ENCODE data around the gene C9orf152.
"Not testable (repeated sequence)": the region's sequence is repeated elsewhere in the genome, so short reads cannot be mapped to it uniquely, and the experiment has no call there.

Gene C9orf152

GRCh38 chr9:110214586-110215355 is 6.8 kb upstream of the C9orf152 start:
- DNase-seq (ENCODE audit: low read depth), result no peak

GRCh38 chr9:110214090-110214489 is 6.1 kb upstream of the C9orf152 start:
- DNase-seq (ENCODE audit: low read depth), result no peak

DNA sequence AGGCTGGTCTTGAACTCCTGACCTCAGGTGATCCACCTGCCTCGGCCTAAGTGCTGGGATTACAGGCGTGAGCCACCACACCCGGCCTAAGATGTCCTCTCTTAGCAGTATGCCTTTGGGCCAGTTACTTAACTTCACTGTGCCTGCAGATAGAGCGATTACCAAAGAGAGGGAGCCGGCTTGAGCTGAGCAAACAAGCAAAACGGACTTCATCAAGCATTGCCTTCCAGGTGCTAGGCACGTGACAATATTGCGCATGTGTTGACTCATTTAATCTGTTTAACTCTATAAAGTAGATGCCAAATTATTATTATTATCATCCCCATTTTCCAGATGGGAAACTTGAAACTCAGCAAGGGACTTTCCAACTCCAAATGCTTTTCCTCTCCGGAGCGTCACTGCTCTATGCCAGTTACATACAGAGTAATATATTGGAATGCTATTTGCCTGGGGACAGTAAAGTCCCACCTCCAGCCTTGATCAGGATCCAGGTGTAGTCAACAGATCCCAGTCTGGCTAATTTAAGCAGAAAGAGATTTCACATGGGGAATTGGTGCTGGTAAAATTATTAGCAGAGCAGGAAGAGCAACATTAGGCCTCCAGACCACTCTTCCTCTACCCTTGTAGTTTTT is 5.6 kb upstream of the C9orf152 start:
- no peak for DNase-seq (ENCODE audit: low read depth)

GRCh38 chr9:110207071-110207641 is 803 bp downstream of the C9orf152 start:
- DNase-seq (ENCODE audit: low read depth), result no peak

GRCh38 chr9:110206389-110206788 is 1.6 kb downstream of the C9orf152 start:
- DNase-seq (ENCODE audit: low read depth), result no peak

- not testable (repeated sequence) for DNase-seq (ENCODE audit: low read depth)
These were observed 2.3 kb downstream of the C9orf152 start for GRCh38 chr9:110205612-110206011.

GRCh38 chr9:110202232-110202631 is 5.7 kb downstream of the C9orf152 start:
- no peak for DNase-seq (ENCODE audit: low read depth)

DNA sequence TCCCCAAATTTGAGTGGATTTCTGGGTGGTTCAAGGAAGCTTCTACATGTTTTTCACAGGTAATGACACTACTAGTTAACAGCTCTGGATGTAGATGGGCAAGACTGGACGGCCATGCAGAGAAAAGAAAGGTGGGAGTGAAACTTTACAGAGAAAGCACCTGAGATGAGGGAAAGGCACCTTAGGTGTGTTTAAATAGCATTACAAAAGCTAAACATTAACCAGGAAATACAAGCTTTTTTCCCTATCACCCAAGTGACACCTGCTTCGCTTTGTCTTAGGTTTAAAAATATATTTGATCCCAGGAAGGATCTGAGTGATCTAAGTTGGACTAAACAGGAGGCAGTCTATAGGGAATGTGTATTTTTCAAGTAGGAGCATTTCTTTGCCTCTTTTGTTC is 8.3 kb downstream of the C9orf152 start:
- DNase-seq (ENCODE audit: low read depth), result no peak

- no peak for DNase-seq (ENCODE audit: low read depth)
These were observed 9.6 kb downstream of the C9orf152 start for GRCh38 chr9:110198357-110198756.

DNA sequence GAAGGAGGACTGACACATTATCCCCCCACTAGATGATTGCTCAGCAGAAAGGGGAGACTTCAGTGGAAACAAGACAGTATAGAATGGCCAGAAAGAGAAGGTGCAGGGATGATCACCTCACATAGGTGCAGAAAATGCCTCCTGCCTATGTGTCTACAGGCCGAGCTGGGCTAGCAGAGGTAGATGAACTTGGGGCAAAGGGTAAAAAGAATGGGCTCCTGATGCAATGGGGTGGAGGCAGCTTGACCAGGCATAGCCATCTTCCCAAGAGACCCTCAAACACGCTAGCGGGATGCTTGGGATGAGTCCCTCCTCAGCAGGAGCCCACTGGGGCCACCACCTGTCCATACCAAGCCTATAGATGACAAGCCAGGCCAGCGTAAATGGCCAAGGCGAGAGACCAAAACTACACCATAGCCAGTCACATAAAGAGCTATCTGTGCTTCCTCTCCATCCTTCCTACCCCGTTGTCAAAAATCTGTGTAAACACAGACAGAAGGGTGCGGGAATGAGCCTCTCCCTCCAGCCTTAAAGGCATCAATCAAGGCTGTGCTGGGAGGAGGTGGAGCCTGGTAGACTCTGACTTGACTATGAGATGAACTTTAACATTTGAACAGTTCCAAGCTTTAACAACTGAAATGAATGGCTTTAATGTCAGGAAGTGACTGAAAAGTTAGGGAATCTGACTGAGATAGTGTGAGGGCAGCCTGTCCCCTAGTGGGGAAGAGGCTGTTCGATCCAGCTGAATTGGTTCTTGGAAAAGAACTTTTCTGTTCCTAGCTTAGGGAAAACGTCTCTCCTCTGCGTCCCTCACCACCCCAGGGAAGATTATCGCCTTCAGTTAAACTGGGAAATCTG is 10.4 kb downstream of the C9orf152 start:
- no peak for DNase-seq (ENCODE audit: low read depth)

DNA sequence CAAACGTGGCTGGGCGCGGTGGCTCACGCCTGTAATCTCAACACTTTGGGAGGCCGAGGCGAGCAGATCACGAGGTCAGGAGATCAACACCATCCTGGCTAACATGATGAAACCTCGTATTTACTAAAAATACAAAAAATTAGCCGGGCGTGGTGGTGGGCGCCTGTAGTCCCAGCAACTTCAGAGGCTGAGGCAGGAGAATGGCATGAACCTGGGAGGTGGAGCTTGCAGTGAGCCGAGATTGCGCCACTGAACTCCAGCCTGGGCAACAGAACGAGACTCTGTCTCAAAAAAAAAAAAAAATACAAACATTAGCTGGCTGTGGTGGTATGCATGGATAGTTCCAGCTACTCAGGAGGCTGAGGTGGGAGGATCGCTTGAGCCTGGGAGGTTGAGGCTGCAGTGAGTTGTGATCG is 11.9 kb downstream of the C9orf152 start:
- DNase-seq (ENCODE audit: low read depth), result not testable (repeated sequence)

DNA sequence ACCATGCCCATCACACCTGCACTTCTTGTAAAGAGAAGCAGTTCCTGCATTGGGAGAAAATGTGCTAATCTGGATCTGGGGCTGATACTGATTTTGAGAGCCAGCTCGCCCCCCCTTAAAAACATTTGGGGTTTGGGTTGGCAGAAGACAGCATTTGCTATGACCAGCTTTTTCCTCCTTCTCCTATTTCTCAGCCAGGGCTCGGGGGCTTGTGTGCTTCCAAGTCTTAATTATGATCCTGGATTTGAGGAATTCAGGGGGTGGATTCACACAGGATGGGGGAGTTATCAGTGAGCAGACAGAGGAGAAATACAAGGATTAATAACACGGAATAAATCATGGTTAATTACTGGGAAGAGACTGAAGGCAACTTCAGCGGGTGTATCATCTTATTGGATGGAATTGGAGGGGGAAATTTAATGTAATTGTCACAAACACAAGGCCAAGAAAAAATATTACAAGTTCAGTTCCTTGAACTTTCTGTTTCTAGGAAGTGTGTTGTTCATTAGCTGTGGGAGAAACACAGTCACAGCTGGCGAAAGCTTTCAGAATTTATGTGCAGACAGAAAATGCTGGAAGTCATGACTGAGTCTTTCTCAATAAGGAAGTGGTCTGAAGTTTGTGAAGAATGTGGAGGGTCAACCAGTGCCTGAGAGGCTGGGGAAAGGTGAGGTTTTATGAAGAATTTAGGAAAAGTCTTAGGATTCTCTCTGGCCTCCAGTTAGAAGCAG is 15.3 kb downstream of the C9orf152 start:
- DNase-seq (ENCODE audit: low read depth), result no peak

GRCh38 chr9:110191615-110192014 is 16.3 kb downstream of the C9orf152 start:
- DNase-seq (ENCODE audit: low read depth), result no peak

- no peak for DNase-seq (ENCODE audit: low read depth)
These were observed 18.2 kb downstream of the C9orf152 start for GRCh38 chr9:110189559-110190320.

GRCh38 chr9:110188991-110189390 is 19.0 kb downstream of the C9orf152 start:
- no peak for DNase-seq (ENCODE audit: low read depth)

- DNase-seq (ENCODE audit: low read depth), result no peak
These were observed 19.9 kb downstream of the C9orf152 start for GRCh38 chr9:110188101-110188500.

DNA sequence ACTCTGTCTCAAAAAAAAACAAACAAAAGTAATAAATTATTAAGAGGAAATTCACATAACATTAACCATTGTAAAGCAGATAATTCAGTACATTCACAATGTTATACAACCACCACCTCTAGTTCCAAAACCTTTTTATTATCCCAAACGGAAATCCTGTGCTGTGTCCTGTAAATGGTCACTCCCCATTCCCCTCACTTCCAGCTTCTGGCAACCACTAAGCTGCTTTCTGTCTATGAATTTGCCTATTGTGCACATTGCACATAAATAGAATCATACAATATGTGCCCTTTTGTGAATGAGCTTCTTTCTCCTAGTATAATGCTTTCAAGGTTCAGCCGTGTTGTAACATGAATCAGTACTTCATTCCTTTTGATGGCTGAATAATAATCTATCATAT is 20.8 kb downstream of the C9orf152 start:
- DNase-seq (ENCODE audit: low read depth), result no peak

GRCh38 chr9:110186254-110186653 is 21.7 kb downstream of the C9orf152 start:
- DNase-seq (ENCODE audit: low read depth), result no peak

DNA sequence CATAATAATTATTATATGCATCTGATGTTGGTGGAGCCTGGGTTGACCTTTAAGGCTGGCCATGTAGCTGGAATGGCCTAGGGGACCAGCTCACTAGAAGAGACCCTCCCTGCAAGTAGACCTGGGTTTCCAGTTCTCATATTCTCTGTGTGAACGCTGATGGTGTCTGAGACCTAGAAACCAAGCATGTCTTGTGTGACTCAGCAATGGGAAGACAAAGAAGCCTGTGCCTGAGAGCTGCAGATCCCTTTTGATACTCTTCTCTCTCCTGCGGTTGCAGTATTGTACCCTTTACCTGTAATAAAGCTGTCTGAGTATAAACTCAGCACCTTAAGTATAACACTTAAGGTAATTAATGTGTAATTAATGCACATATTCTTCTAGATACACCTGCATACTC is 22.2 kb downstream of the C9orf152 start:
- no peak for DNase-seq (ENCODE audit: low read depth)

GRCh38 chr9:110183208-110184145 is 24.5 kb downstream of the C9orf152 start:
- peak; percentile 50 for DNase-seq (ENCODE audit: low read depth)
